Measurements from ENCODE around the gene STXBP2.

STXBP2 gene

GRCh38 chr19:7636691-7637373, at the start of gene STXBP2:
Gene STXBP2 (plus strand): TSS chr19:7637110. CDS start chr19:7637150, 40 bp downstream.
- no peak for DNase-seq

- no peak for DNase-seq
Measured at GRCh38 chr19:7589822-7590221, 47.1 kb upstream of the STXBP2 start.

GRCh38 chr19:7590256-7590655, 46.7 kb upstream of the STXBP2 start:
- DNase-seq: no peak

GRCh38 chr19:7595466-7596133, 41.3 kb upstream of the STXBP2 start, which contains the start of gene CAMSAP3:
Gene CAMSAP3 (plus strand): TSS chr19:7595863. CDS start chr19:7596003, 140 bp downstream.
- no peak for DNase-seq

- DNase-seq: no peak
Measured at GRCh38 chr19:7596211-7596937, 40.5 kb upstream of the STXBP2 start.

DNA sequence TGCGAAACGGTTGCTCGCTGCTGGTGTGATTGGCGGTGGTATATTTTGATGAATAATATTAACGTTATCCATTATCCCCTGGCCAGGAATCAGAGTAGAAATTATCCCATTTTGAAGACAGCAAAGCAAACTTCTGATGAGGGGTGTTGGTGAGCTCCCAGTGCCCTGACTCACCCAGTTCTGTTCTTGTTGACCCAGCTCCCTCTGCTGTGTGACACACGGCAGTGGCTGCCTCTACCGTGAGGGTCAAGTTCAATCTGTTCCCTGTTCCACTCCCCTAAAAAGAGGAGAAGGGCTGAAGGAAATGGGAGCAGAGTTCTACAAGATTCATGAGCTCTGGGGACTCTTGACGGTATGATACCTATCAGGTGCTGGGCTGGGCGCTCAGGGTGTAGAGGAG, 39.2 kb upstream of the STXBP2 start:
- DNase-seq: no peak

DNA sequence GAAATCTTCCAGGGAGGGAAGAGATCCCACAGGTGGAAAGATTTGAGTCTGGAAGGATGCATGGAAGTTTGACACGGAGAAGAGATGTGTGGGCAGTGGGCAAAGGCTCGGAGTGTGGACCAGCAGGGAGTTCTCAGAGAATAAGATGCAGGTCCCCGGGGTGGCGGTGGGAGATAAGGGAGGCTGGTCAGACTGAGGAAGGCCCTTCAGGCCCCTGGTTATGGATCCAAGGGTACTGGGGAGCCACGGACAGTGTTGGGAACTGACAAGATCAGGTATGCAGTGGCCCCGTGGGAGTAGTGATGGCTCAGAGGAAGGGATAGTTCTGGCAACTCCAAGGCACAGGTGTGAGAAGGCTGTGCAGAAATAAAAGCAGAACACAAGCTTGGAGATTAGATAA, 38.7 kb upstream of the STXBP2 start:
- DNase-seq: no peak

GRCh38 chr19:7600721-7601120, 36.2 kb upstream of the STXBP2 start:
- no peak for DNase-seq

DNA sequence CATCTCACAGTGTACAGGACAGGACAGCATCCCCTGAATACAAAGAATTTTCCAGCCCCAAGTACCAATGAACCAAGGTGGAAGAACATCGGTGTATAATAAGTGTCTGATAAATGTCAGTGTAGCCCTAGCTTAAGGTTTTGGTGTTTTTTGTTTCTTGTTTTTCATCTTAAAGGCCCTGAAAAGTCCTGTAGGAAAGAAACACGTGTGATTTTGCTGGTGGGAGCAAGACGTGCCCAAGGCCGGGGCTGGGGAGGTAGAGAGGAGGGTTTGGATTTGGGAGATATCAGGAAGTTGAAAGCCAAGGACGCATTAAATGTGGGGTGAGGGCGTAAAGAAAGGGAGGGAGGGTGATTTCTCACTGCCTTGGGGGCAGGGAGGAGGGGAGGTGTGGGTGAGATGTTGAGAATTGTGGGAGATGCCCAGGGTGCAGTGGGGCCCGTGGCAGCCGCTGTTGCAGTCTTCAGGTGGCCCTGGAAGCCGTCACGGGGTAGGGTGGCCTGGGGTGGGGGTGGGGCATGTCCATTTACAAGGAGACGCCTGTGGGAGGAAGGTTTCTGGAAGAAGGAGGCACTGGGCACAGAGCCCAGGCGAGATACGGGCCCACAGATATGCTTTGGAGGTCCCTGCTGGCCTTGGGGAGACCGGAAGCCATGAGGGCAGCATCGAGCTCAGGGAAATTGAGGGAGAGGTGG, 34.5 kb upstream of the STXBP2 start:
- DNase-seq: no peak

DNA sequence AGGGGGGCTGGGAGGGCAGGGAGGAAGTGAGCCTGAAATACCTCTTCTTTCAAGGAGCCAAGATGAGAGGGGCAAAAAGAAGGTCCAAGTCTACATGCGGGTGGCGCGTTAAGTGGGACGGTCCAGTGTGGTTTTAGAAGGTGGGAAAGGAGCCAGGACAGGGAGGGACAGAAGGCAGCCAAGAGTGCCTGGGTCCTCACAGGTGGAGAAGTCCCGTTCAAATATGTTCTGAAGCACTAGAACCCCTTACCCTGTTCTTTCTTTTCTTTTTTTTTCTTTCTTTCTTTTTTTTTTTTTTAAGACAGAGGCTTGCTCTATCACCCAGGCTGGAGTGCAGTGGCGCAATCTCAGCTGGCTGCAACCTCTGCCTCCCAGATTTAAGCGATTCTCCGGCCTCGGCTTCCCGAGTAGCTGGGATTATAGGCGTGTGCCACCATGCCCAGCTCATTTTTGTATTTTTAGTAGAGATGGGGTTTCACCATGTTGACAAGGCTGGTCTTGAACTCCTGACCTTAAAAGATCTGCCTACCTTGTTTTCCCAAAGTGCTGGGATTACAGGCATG, 33.9 kb upstream of the STXBP2 start:
- DNase-seq: no peak

GRCh38 chr19:7603919-7604318, 33.0 kb upstream of the STXBP2 start:
- DNase-seq: no peak

GRCh38 chr19:7605490-7606222, 31.3 kb upstream of the STXBP2 start:
- no peak for DNase-seq

DNA sequence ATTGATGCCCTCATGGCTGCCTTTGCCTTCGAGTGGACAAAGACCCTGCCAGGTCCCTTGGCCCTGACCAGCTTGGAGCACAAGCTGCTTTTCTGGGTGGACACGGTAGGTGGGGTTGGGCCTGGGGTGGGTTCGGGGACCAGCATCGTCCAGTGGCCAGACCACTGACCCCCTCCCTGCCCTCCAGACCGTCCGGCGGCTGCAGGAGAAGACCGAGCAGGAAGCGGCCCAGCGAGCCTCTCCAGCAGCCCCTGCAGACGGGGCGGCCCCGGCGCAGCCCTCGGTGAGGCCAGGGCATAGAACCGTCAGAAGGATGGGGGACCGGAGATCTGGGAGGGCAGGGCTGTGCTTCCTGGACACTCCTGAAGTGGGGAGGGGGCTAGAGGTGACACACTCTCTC, 30.6 kb upstream of the STXBP2 start:
- no peak for DNase-seq

DNA sequence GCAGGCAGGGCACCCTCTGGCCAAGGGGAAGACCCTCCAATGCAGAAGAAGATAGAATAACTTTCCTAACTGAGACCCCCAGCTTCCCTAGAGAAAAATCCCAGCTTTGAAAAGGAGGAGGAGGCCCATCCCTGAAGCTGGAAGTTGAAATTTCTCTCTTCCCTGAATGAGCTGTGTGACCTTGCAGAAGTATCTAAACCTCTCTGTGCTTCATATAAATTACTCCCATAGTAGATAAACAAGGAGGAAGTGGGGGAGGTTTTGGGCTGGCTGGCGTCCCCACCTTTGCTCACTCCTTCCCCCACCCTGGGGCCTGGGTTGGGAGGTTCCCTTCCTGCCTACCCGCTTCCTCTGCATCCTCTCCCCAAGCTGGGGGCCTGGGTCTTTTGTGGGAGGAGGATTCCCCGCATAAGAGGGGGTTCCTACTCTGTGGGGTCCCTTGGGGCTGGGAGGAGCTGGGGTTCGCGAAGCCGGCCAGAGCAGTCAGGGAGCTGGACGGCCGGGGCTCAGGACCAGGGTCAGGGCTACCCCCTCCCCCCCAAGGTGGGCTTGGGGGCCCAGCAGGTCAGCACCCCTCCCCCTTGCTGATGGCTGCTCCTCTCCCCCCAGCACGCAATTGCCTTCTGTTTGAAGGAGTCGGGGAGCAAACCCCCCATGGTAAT, 29.6 kb upstream of the STXBP2 start:
- DNase-seq: no peak

DNA sequence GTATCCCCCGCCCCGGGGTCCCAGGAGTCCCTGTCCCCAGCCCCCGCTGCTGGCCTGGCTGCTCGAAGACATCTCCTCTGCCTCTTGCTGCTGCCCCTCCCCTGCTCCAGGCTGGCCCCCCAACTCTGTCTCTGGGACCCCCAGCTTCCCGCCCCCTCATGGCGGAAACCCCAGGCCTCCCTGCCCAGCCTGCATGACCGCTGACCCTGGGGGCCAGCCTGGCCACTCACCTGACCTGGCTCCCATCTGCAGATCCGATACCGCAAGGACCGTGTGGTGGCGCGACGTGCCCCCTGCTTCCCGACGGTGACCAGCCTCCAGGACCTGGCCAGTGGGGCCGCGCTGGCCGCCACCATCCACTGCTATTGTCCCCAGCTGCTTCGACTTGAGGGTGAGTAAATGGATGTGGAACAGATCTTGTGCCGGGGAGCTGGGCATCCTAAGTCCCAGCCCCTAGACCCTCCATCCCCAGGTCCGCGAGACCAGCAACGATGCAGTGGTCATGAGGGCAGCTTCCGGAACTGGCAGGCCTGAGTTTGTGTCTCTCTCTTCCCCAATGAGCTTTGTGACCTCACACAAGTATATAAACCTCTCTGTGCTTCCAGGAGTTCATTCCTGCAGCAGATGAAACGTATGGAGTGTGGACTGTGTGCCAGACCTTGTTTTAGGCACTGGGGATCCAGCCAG, 28.9 kb upstream of the STXBP2 start:
- DNase-seq: no peak

DNA sequence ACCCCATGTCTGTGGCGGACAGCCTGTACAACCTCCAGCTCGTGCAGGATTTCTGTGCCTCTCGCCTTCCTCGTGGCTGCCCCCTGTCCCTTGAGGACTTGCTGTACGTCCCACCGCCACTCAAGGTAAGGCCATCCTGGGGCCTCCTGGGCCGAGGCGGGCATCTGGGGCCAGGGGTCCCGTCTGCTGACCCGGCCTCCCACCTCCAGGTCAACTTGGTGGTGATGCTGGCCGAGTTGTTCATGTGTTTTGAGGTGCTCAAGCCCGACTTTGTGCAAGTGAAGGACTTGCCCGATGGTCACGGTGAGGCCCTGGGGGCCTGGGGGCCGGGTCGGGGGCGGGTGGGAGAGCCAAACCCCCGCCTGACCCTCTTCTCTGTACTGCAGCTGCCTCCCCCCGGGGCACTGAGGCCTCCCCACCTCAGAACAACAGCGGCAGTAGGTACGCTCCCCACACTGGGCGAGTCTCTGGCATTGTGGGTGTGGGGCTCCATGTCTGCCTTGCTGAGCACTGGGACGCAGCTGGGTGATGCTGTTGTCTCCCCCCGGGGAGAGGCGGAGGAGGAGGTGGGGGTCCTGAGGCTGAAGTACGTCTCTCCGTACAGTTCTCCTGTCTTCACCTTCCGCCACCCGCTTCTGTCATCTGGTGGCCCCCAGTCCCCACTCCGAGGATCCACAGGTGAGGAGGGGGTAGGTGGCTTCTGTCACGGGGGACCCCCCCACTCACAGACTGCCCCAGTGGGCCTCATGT, 26.2 kb upstream of the STXBP2 start:
- no peak for DNase-seq

DNA sequence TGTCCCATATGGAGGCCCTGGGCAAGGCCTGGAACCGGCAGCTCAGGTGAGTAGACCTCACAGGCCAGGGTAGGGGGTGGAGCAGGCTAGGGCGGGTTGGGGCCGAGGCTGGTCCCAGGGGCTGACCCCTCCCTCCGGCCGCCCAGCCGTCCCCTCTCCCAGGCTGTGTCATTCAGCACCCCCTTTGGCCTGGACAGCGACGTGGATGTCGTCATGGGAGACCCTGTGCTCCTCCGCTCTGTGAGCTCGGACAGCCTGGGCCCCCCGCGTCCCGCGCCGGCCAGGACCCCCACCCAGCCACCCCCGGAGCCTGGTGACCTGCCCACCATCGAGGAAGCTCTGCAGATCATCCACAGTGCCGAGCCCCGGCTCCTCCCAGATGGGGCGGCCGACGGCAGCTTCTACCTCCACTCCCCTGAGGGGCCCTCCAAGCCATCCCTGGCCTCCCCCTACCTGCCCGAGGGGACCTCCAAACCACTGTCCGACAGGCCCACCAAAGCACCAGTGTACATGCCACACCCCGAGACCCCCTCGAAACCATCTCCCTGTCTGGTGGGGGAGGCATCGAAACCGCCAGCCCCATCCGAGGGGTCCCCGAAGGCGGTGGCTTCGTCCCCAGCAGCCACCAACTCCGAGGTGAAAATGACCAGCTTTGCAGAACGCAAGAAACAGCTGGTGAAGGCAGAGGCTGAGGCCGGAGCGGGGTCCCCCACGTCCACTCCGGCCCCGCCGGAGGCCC, 25.2 kb upstream of the STXBP2 start:
- no peak for DNase-seq

- DNase-seq: no peak
Measured at GRCh38 chr19:7612282-7613274, 24.3 kb upstream of the STXBP2 start.

All from SIG-M5 (cell line).